ENCODE measurements around the gene STEAP3. TPM values are rescaled to one million over a fixed set of nuclear protein-coding genes. Genes with fewer than 3 reads are reported as not detected.

STEAP3 gene
- total RNA-seq, 1 donor from 2014 or later: 38.8 TPM

- Histone ChIP-seq H3K27me3 (ENCODE audit: control insufficient read depth, insufficient read depth, low read length) (no peaks in the 10 kb centered on the region), H3K4me3 (ENCODE audit: low read depth, low read length) (no peak overlapping the region), H3K36me3 (ENCODE audit: control insufficient read depth, insufficient read depth, low read length) (no peaks in the 10 kb centered on the region)
- DNase-seq (ENCODE audit: low read depth): no peak
- TF ChIP-seq CTCF (IDR thresholded peaks at IDR 0.05; ENCODE audit: insufficient read depth, low read length, poor library complexity, severe bottlenecking): no peak
These were observed 23.5 kb downstream of the STEAP3 start for GRCh38 chr2:119246884-119247843.

- Histone ChIP-seq H3K4me3 (ENCODE audit: low read depth, low read length) (no peak overlapping the region), H3K36me3 (ENCODE audit: control insufficient read depth, insufficient read depth, low read length) (no peaks in the 10 kb centered on the region), H3K27me3 (ENCODE audit: control insufficient read depth, insufficient read depth, low read length) (no peaks in the 10 kb centered on the region)
- TF ChIP-seq CTCF (IDR thresholded peaks at IDR 0.05; ENCODE audit: insufficient read depth, low read length, poor library complexity, severe bottlenecking): no peak
- no peak for DNase-seq (ENCODE audit: low read depth)
These were observed 24.2 kb downstream of the STEAP3 start for GRCh38 chr2:119247844-119248271.

- no peak for TF ChIP-seq CTCF (IDR thresholded peaks at IDR 0.05; ENCODE audit: insufficient read depth, low read length, poor library complexity, severe bottlenecking)
- no peaks in the 10 kb centered on the region for H3K36me3 ChIP-seq (ENCODE audit: control insufficient read depth, insufficient read depth, low read length)
- DNase-seq (ENCODE audit: low read depth): no peak
- no peak overlapping the region for H3K4me3 ChIP-seq (ENCODE audit: low read depth, low read length)
- H3K27me3 ChIP-seq (ENCODE audit: control insufficient read depth, insufficient read depth, low read length): no peaks in the 10 kb centered on the region
These were observed 24.7 kb downstream of the STEAP3 start for GRCh38 chr2:119248311-119248710.

DNA sequence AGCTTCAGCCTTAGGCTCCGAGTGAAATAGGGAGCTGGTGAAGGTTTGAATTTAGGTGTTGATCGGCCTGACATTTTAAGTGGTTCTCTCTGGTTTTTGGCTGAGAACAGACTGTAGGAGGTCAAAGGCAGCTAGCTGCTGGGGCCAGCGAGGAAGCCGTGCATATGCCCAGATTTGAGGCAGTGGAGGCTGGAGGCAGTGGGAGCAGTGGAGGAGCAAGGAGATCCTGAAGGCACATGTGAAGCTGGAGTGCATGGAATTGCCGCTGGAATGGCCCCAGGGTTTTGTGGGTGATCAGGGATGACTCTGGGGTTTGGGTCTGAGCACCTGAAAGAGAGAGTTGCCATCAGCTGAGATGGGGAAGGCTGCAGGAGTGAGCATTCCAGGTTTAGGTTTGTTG is 25.1 kb downstream of the STEAP3 start:
- Histone ChIP-seq H3K4me3 (ENCODE audit: low read depth, low read length) (no peak overlapping the region), H3K27me3 (ENCODE audit: control insufficient read depth, insufficient read depth, low read length) (no peaks in the 10 kb centered on the region), H3K36me3 (ENCODE audit: control insufficient read depth, insufficient read depth, low read length) (no peaks in the 10 kb centered on the region)
- TF ChIP-seq CTCF (IDR thresholded peaks at IDR 0.05; ENCODE audit: insufficient read depth, low read length, poor library complexity, severe bottlenecking): no peak
- no peak for DNase-seq (ENCODE audit: low read depth)

- TF ChIP-seq CTCF (IDR thresholded peaks at IDR 0.05; ENCODE audit: insufficient read depth, low read length, poor library complexity, severe bottlenecking): no peak
- H3K36me3 ChIP-seq (ENCODE audit: control insufficient read depth, insufficient read depth, low read length): no peaks in the 10 kb centered on the region
- DNase-seq (ENCODE audit: low read depth): no peak
- no peak overlapping the region for H3K4me3 ChIP-seq (ENCODE audit: low read depth, low read length)
- no peaks in the 10 kb centered on the region for H3K27me3 ChIP-seq (ENCODE audit: control insufficient read depth, insufficient read depth, low read length)
These were observed 25.7 kb downstream of the STEAP3 start for GRCh38 chr2:119249311-119249710.
